ENCODE data around the gene TUBA4A. TPM values are rescaled to one million over a fixed set of nuclear protein-coding genes. Genes with fewer than 3 reads are reported as not detected.
A peak's percentile ranks its signal among the peaks of the same experiment; 100 is the strongest.

The TUBA4A gene
- total and polyA plus RNA-seq, 10 of the 15 experiments (the other 5 are each of a cell fraction or from before 2014, with no cell fraction given) = 58.2 to 325 (median 134) TPM

- TF ChIP-seq CUX1 (IDR thresholded peaks at IDR 0.05; ENCODE audit: insufficient replicate concordance, low read depth, low read length) (no peak), TBL1XR1 (IDR thresholded peaks at IDR 0.05; ENCODE audit: low read depth, low read length) (no peak; the same call in 1 of the 2 replicates), FOXM1 (IDR thresholded peaks at IDR 0.05; ENCODE audit: low read depth, low read length) (no peak; the same call in 1 of the 2 replicates), SMAD5 (IDR thresholded peaks at IDR 0.05; ENCODE audit: low read depth) (no peak), YY1 (IDR thresholded peaks at IDR 0.05; ENCODE audit: low read depth, low read length) (peak; percentile 80), SRF (IDR thresholded peaks at IDR 0.05; ENCODE audit: low read depth in 2 of 2, low read length in 2 of 2) (no peak)
- TF ChIP-seq, protein P1, sequence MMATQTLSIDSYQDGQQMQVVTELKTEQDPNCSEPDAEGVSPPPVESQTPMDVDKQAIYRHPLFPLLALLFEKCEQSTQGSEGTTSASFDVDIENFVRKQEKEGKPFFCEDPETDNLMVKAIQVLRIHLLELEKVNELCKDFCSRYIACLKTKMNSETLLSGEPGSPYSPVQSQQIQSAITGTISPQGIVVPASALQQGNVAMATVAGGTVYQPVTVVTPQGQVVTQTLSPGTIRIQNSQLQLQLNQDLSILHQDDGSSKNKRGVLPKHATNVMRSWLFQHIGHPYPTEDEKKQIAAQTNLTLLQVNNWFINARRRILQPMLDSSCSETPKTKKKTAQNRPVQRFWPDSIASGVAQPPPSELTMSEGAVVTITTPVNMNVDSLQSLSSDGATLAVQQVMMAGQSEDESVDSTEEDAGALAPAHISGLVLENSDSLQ (IDR thresholded peaks at IDR 0.05) = peak; percentile 73
Measured at GRCh38 chr2:219294356-219295351, 40.9 kb upstream of the TUBA4A start (continued).

Data from GM12878 (cell line).